Activated CD8-positive, alpha-beta T cell treated with anti-CD3 and anti-CD28 coated beads for 36 hours (primary cell): ENCODE measurements around the gene RNF212. TPM values are rescaled to one million over a fixed set of nuclear protein-coding genes. Genes with fewer than 3 reads are reported as not detected.

Experiments
- ATAC-seq: fragments of 200-7000 bp; cut with Tn5 transposase; one replicate; pipeline ENCODE4 v1.10.0; 2021; ENCODE audit warnings: mild to moderate bottlenecking, moderate library complexity
- CTCF ChIA-PET: fragments of 350-600 bp; sonication (Branson Sonifier 250); formaldehyde crosslinking; loops from one replicate; lab custom pipeline; 2021; ENCODE audit warnings: antibody characterized with exemption; lab: Charles Lee
- POLR2A ChIA-PET: fragments of 350-600 bp; sonication (Branson Sonifier 250); formaldehyde crosslinking; loops from one replicate; lab custom pipeline; 2021; ENCODE audit warnings: antibody characterized with exemption; lab: Charles Lee
- DNase-seq: peaks from one replicate; pipeline ENCODE4 v3.0.0-alpha.2; 2020
- H3K27ac Mint-ChIP-seq: one replicate; pipeline ENCODE4 v1.8.0; 2021; ENCODE audit warnings: mild to moderate bottlenecking, mixed read lengths
- H3K27me3 Mint-ChIP-seq: one replicate; pipeline ENCODE4 v1.8.0; 2021; ENCODE audit warnings: mixed read lengths
- H3K36me3 Mint-ChIP-seq: one replicate; pipeline ENCODE4 v1.8.0; 2021; ENCODE audit warnings: low read depth, mixed read lengths
- H3K4me1 Mint-ChIP-seq: one replicate; pipeline ENCODE4 v1.8.0; 2021; ENCODE audit warnings: low read depth, mixed read lengths
- H3K4me3 Mint-ChIP-seq: one replicate; pipeline ENCODE4 v1.8.0; 2021; ENCODE audit warnings: mild to moderate bottlenecking, moderate library complexity, mixed read lengths
- H3K9me3 Mint-ChIP-seq: one replicate; pipeline ENCODE4 v1.8.0; 2021; ENCODE audit warnings: mixed read lengths
- intact Hi-C: fragments of 100-400 bp; cut with micrococcal nuclease; formaldehyde crosslinking; loops from one replicate; pipeline ENCODE4 v1.10.0; 2022
- total RNA-seq, 2 experiments: library from RNA; stranded (reverse); gene quantifications; one replicate each; pipeline ENCODE4 v1.2.3, GENCODE V29; 2021
- TF ChIP-seq, protein P1 (sequence below): fragments of 200-600 bp; IDR thresholded peaks from one replicate; pipeline ENCODE4 v1.8.0; 2022; ENCODE audit warnings: antibody characterized with exemption, mild to moderate bottlenecking

The RNF212 gene
- total RNA-seq, 2 experiments from 2014 or later, result 3.0 to 3.3 TPM

DNA sequence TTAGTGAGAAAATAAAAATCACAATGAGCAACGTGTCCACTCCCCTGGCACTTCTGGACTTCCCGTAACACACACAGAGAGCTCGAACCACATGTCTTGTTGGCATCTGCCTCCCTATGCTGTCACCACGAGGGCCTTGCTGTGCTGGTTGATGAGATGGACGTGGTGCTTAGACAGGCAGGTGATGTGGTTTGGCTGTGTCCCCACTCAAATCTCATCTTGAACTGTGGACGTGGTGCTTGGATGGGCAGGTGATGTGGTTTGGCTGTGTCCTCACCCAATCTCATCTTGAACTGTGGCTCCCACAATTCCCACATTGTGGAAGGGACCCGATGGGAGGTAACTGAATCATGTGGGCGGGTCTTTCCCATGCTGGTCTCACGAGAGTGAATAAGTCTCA is 61.9 kb downstream of the RNF212 start:
- no peak for DNase-seq
- intact Hi-C loops, result no loop called here
- Mint-ChIP-seq H3K27me3 (peaks cover 17% of the 10 kb centered on the region), H3K4me3 (no peak overlapping the region), H3K9me3 (no peaks in the 10 kb centered on the region), H3K27ac (no peak overlapping the region), H3K4me1 (peaks cover 9% of the 10 kb centered on the region), H3K36me3 (no peaks in the 10 kb centered on the region)
- ATAC-seq, result no peak
- POLR2A ChIA-PET, result no interaction called here
- CTCF ChIA-PET, result interaction anchor here (1.3 kb wide), 1 partner anchor 20 kb away, joined by 4 read pairs; no protein-coding TSS in a partner anchor
- TF ChIP-seq, protein P1, sequence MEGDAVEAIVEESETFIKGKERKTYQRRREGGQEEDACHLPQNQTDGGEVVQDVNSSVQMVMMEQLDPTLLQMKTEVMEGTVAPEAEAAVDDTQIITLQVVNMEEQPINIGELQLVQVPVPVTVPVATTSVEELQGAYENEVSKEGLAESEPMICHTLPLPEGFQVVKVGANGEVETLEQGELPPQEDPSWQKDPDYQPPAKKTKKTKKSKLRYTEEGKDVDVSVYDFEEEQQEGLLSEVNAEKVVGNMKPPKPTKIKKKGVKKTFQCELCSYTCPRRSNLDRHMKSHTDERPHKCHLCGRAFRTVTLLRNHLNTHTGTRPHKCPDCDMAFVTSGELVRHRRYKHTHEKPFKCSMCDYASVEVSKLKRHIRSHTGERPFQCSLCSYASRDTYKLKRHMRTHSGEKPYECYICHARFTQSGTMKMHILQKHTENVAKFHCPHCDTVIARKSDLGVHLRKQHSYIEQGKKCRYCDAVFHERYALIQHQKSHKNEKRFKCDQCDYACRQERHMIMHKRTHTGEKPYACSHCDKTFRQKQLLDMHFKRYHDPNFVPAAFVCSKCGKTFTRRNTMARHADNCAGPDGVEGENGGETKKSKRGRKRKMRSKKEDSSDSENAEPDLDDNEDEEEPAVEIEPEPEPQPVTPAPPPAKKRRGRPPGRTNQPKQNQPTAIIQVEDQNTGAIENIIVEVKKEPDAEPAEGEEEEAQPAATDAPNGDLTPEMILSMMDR, result no peak

GRCh38 chr4:1050486-1051213 is 62.7 kb downstream of the RNF212 start:
- ChIA-PET POLR2A (no interaction called here), CTCF (interaction anchor here (1.3 kb wide), 1 partner anchor 21 kb away, joined by 4 read pairs; no protein-coding TSS in a partner anchor)
- ATAC-seq (no peak), DNase-seq (no peak)
- Mint-ChIP-seq H3K4me3 (no peak overlapping the region), H3K27me3 (peaks cover 17% of the 10 kb centered on the region), H3K36me3 (no peaks in the 10 kb centered on the region), H3K4me1 (peaks cover 3% of the 10 kb centered on the region), H3K27ac (no peak overlapping the region), H3K9me3 (no peaks in the 10 kb centered on the region)
- TF ChIP-seq, protein P1, result no peak
- intact Hi-C loops, result no loop called here

DNA sequence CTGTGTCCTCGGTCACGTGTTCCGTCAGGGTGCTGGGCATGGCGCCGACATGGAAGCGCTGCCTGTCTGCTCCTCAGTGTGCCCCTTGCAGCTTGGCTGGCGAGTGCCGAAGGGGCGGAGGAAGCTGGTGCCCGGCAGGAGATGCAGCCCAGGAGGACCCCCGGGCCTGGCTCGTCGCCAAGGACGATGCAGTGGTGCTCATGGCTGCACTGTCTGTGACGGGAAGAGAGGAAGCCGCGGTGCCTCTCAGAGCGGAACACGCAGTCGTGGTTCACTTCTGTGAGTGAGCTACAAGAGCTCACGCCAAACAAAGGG is 63.8 kb downstream of the RNF212 start:
- Mint-ChIP-seq H3K27ac (no peak overlapping the region), H3K4me3 (no peak overlapping the region), H3K4me1 (no peaks in the 10 kb centered on the region), H3K36me3 (no peaks in the 10 kb centered on the region), H3K9me3 (no peaks in the 10 kb centered on the region), H3K27me3 (peaks cover 25% of the 10 kb centered on the region)
- ChIA-PET POLR2A (no interaction called here), CTCF (no interaction called here)
- intact Hi-C loops, result no loop called here
- no peak for DNase-seq
- TF ChIP-seq, protein P1, result no peak
- ATAC-seq, result no peak

DNA sequence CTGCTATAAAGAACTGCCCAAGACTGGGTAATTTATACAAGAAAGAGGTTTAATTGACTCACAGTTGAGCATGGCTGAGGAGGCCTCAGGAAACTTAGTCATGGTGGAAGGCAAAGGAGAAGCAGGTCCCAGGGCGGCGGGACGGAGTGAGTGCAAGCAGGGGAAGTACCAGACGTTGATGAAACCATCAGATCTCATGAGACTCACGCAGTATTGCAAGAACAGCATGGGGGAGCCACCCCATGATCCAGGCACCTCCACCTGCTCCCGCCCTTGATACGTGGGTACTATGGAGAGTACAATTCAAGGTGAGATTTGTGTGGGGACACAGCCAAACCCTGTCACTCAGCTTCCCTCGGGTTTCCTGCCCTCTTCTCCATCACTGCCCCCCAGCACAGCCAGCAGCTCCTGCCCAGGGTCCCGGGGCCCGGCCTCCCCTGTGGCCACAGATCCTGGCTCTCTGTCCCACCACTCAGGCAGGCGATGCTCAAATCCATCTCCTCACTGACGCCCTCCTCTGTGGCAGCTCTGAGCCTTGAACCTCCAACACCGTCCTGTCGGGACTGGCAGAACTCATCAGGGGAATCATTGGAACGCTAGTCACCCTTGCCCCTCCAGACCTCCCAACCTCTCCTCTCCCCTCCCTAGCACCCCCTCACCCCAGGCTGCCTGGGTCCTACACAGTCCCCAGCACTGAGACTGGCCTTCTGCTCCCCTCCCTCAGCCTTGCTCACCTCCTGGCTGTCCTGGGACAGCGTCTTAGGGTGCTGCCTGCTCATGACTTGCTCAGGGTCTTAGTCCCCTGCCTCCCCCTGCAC is 64.4 kb downstream of the RNF212 start:
- POLR2A ChIA-PET, result no interaction called here
- Mint-ChIP-seq H3K27me3 (peaks cover 26% of the 10 kb centered on the region), H3K9me3 (no peaks in the 10 kb centered on the region), H3K4me3 (no peak overlapping the region), H3K4me1 (no peaks in the 10 kb centered on the region), H3K27ac (no peak overlapping the region), H3K36me3 (no peaks in the 10 kb centered on the region)
- peak; percentile 55 for DNase-seq
- TF ChIP-seq, protein P1, result no peak
- intact Hi-C loops, result no loop called here
- CTCF ChIA-PET, result no interaction called here
- peak; percentile 61 for ATAC-seq
